Effector memory CD4-positive, alpha-beta T cell (primary cell): ENCODE measurements around the gene EGFLAM.

Experiments used
- DNase-seq, 3 donors: peaks; one replicate each; pipeline ENCODE4 v3.0.0-alpha.2; 2020
- H3K27ac ChIP-seq: 2 replicates; pipeline ENCODE4 v1.7.0; 2013; ENCODE audit warnings: mild to moderate bottlenecking, low read length, moderate library complexity; ENCODE audit not compliant: insufficient read depth, poor library complexity, severe bottlenecking
- H3K27me3 ChIP-seq: replicated peaks from 2 replicates; pipeline ENCODE4 v1.7.0; 2013; ENCODE audit warnings: mild to moderate bottlenecking, low read length; ENCODE audit not compliant: insufficient read depth, control insufficient read depth, poor library complexity, severe bottlenecking
- H3K36me3 ChIP-seq: 2 replicates; pipeline ENCODE4 v1.7.0; 2013; ENCODE audit warnings: mild to moderate bottlenecking, low read length, moderate library complexity; ENCODE audit not compliant: control insufficient read depth, insufficient read depth
- H3K4me1 ChIP-seq: 2 replicates; pipeline ENCODE4 v1.7.0; 2013; ENCODE audit warnings: low read length, mild to moderate bottlenecking; ENCODE audit not compliant: control insufficient read depth, insufficient read depth, poor library complexity, severe bottlenecking
- H3K4me3 ChIP-seq: 2 replicates; pipeline ENCODE4 v1.7.0; 2013; ENCODE audit warnings: low read length, low read depth, mild to moderate bottlenecking; ENCODE audit not compliant: insufficient read depth, poor library complexity, severe bottlenecking
- H3K9me3 ChIP-seq: 2 replicates; pipeline ENCODE4 v1.7.0; 2013; ENCODE audit warnings: mild to moderate bottlenecking, low read length, moderate library complexity; ENCODE audit not compliant: control insufficient read depth

EGFLAM gene

GRCh38 chr5:38420691-38421390 is 162.5 kb downstream of the EGFLAM start:
- Histone ChIP-seq H3K9me3 (no peaks in the 10 kb centered on the region), H3K4me3 (no peak overlapping the region), H3K36me3 (no peaks in the 10 kb centered on the region), H3K27me3 (peaks cover 5% of the 10 kb centered on the region), H3K27ac (no peak overlapping the region), H3K4me1 (no peaks in the 10 kb centered on the region)
- DNase-seq, result no peak

- Histone ChIP-seq H3K4me3 (no peak overlapping the region), H3K9me3 (no peaks in the 10 kb centered on the region), H3K36me3 (no peaks in the 10 kb centered on the region), H3K27ac (no peak overlapping the region), H3K27me3 (peaks cover 8% of the 10 kb centered on the region), H3K4me1 (no peaks in the 10 kb centered on the region)
- DNase-seq, result no peak
These were observed 164.3 kb downstream of the EGFLAM start for GRCh38 chr5:38422622-38423021.

DNA sequence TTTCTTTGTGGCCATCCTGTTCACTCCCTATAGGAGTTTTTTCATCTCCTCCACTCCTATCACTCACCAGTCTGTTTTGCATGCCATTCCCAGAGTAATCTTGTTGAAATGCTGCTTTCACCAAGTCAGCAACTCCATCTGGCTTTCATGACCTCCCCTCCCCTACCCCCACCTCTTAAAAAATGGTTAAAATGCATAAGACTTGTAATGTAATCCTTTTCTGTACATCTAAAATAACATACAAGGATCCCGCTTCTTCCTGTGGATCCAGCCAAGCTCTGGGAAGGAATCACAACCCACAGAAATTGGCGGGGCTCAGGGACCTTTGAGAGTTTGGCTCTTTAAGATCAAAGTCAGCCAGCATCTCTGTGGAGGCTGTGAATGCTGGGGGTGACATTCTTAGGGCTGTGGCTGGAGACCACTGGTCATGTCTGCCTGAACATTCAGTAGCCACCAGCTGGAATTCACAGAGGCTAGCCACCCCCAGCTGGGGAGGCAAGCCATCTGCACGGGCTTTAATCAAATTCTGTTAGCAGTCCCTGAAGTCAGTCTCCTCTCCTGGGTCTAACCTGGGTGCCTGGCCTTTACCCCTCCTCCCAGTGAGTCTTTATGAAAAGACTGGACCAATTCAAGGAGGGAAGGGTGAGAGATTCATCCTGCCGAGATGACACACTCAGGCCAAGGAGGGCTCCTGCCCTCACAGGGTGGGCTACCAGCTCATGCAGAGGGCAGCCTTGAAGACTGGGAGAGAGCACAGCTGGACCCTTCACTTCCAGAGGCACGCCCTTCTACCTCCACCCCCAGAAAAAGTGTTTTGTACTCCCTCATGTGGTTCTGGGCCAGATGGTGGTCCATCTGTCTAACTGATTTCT is 165.2 kb downstream of the EGFLAM start:
- Histone ChIP-seq H3K4me1 (no peaks in the 10 kb centered on the region), H3K27me3 (peaks cover 8% of the 10 kb centered on the region)

DNA sequence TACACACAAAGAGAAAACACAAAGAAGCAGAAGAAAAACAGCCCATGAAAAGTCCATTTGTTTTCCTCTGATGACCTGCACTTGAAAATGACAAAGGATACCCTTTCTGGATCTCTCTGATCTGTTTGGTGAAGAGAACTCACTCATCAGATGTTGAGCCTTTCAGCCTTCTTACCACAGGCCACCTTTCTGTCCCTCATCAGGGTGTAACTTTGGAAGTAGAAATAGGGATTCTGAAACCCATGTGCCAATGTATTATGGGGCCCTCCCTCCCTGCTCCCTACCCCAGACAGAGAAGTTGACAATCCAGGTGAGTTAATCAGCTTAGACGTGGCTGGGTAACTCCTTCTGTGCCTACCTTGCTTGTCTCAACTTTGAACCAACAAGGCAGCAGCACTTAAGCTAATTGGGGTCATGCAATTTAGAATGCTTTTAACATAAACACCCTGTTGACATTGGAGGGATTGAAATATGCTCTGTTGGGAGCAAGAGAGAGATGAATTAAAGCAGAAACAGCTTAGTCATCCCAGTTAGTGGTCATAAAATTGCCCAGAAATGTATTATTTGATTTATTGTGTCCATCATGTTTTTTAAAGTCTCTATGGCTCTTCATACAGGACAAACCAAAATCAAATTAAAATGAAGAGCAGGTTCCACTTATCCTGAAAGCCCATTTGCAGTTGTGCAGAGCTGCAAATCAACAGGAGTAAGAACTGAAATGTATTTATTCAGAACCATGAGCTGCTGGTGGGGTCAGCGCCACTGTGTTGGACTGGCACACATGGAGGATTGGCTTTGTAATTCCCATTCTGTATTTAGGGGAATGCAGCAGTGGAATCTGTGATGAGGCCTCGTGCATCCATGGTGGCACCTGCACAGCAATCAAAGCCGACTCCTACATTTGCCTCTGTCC is 166.0 kb downstream of the EGFLAM start:
- peaks cover 4% of the 10 kb centered on the region for H3K27me3 ChIP-seq
- DNase-seq, result no peak
- H3K36me3 ChIP-seq, result no peaks in the 10 kb centered on the region
- H3K4me1 ChIP-seq, result no peaks in the 10 kb centered on the region
- no peaks in the 10 kb centered on the region for H3K9me3 ChIP-seq
- no peak overlapping the region for H3K27ac ChIP-seq
- H3K4me3 ChIP-seq, result no peak overlapping the region

More for the DNA sequence above, 165.2 kb downstream of the EGFLAM start:
- Histone ChIP-seq H3K4me3 (no peak overlapping the region), H3K9me3 (no peaks in the 10 kb centered on the region), H3K27ac (no peak overlapping the region), H3K36me3 (no peaks in the 10 kb centered on the region)
- no peak for DNase-seq

DNA sequence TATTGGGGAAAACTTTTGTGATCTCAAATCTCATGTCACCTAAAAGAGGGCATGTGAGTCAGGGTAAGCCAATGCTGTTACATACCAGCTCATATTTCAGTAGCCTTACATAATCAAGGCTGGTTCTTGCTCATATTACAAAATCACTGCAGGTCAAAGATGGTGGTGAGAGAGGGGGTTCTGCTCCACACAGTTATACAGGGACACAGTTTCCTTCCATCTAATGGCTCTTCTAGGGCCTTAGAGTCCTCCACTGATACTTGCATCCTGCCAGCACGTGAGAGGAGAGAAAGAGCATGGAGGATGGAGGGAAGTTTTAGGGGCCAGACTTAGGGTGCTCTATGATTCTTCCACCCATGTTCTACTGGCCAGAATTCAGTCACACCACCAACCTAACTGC is 168.1 kb downstream of the EGFLAM start:
- peaks cover 3% of the 10 kb centered on the region for H3K27me3 ChIP-seq
- H3K4me3 ChIP-seq, result no peak overlapping the region
- no peaks in the 10 kb centered on the region for H3K9me3 ChIP-seq
- no peaks in the 10 kb centered on the region for H3K36me3 ChIP-seq
- no peaks in the 10 kb centered on the region for H3K4me1 ChIP-seq
- DNase-seq, result no peak
- no peak overlapping the region for H3K27ac ChIP-seq

DNA sequence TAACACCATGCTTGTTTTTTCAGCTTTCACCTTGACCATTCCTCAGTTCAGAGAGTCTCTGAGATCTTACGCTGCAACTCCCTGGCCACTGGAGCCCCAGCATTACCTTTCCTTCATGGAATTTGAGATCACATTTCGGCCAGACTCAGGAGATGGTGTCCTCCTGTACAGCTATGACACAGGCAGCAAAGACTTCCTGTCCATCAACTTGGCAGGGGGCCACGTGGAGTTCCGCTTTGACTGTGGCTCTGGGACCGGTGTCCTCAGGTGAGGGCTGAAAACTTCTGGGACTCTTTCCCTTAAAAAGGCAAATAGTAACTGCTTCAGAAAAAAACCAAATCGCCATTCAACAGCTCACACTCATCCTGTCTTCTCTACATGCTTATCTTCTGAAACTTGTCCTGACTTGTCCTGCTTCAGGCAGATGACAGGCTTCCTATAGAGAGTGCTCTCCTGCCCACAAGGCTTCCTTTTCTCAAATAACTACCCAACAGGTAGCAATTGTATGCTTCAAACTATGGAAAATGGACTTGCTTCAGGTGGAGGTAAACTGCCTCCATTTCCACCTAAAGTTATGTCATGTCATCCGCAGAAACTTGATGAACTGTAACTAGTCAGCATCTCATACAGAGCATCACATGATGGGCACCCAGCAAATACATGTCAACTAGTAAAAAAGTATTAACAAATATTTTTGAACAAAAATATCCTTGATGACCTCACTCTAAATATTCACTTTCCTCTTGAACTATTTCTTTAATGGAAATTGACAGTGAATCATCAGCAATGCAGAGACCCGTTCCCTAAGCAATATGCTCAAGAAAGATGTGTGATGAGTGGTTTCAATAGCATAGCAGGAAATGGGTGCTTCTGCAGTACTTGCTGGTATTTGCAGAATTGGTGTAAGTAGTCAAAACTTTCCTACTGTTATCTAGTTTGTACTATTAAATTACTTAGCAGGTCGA is 168.9 kb downstream of the EGFLAM start:
- Histone ChIP-seq H3K4me1 (no peaks in the 10 kb centered on the region), H3K4me3 (no peak overlapping the region), H3K9me3 (no peaks in the 10 kb centered on the region), H3K36me3 (no peaks in the 10 kb centered on the region), H3K27me3 (peaks cover 3% of the 10 kb centered on the region), H3K27ac (no peak overlapping the region)
- no peak for DNase-seq

DNA sequence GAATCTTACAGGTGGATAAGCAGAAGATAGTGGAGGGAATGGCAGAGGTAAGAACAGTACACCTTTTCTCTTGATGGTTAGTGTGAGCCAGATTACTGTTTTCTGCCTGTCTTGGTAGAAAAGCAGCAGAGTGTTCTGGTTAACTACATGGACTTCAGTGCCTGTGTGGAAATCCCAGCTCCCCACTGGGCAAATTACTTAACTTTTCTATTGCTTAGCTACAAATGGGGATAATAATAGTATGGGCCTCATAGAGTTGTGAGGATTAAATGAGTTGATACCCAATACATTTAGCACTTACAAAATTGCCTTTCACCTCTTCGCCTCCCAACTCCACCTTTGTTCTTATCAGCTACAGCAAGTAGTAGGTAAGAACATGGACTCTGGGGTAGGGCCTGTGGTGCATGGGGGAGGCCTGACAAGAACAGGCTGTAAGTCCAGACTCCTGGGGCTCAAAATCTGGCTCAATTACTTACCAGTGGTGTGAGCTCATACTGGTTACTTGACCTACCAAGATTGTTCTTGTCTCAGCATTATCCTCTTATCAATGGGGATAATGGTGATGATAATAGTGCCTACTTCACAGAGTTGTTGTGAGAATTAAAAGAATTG is 173.0 kb downstream of the EGFLAM start:
- Histone ChIP-seq H3K4me3 (no peak overlapping the region), H3K4me1 (no peaks in the 10 kb centered on the region), H3K9me3 (no peaks in the 10 kb centered on the region), H3K36me3 (no peaks in the 10 kb centered on the region), H3K27ac (no peak overlapping the region), H3K27me3 (peaks cover 3% of the 10 kb centered on the region)
- DNase-seq, result no peak

DNA sequence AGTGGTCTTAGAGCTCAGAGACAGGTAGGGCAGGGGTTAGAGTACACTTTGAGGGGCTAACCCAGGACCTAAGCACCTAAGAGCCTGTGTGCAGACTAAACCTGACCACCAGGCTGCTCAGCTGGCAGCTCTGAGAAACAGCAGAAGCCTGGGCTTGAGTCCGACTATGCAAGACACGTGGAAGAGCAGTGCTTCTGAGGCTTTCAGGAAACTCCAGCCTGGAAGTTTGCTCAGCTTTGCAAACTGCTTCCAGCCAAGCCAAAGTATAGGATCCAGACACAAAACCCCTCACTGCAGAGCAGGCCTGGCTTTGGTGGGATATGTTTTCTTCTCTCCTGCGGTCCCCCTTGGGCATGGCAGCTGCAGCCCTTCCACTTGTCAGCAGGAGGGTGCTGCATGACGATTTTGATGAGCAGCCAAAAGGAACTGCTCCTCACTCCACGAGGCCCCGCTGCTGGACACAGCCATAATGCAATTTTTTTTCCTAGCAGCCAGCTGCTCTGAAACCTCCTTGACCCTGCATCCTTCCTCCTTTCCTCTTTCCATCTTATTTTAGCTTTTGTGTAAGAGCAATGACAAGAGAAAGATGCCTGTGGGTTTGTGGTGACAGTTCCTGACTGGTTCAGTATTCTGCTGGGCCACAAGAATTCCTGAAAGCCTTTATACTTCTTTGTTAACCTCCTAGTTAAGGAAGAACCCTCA is 175.0 kb downstream of the EGFLAM start:
- H3K9me3 ChIP-seq, result no peaks in the 10 kb centered on the region
- no peak overlapping the region for H3K27ac ChIP-seq
- H3K4me1 ChIP-seq, result no peaks in the 10 kb centered on the region
- no peak overlapping the region for H3K4me3 ChIP-seq
- H3K27me3 ChIP-seq, result no peaks in the 10 kb centered on the region
- no peaks in the 10 kb centered on the region for H3K36me3 ChIP-seq
- DNase-seq, result no peak
